Brain microvascular endothelial cell (primary cell): ENCODE measurements around the gene WDR90.

Experiments
- DNase-seq: peaks from one replicate; pipeline ENCODE4 v3.0.0-alpha.2; 2020
- H3K27ac ChIP-seq: fragments of 250-450 bp; sonication (Bioruptor Pico); 2 replicates; pipeline ENCODE4 v1.5.1; 2020; ENCODE audit warnings: mild to moderate bottlenecking, moderate library complexity
- H3K27me3 ChIP-seq: fragments of 250-450 bp; sonication (Bioruptor Pico); replicated peaks from 2 replicates; pipeline ENCODE4 v1.5.1; 2020; ENCODE audit warnings: mild to moderate bottlenecking
- H3K36me3 ChIP-seq: fragments of 250-450 bp; sonication (Bioruptor Pico); replicated peaks from 2 replicates; pipeline ENCODE4 v1.5.1; 2020; ENCODE audit warnings: mild to moderate bottlenecking
- H3K4me3 ChIP-seq: 2 replicates; pipeline ENCODE4 v1.5.1; 2011; ENCODE audit warnings: low read depth, mild to moderate bottlenecking, control low read depth, low read length, moderate library complexity
- CTCF ChIP-seq: IDR thresholded peaks from 2 replicates; pipeline ENCODE4 v1.5.1; 2011; ENCODE audit warnings: low read depth, mild to moderate bottlenecking, moderate library complexity, low read length, control low read depth, inconsistent platforms; ENCODE audit errors: missing control alignments
- in situ Hi-C: cut with HindIII; loops from 2 replicates; pipeline ENCODE4 v1.10.0; 2017; ENCODE audit warnings: low sequenced_read_pairs, low pct_ligation_motif_present

The WDR90 gene

GRCh38 chr16:659618-660017, 10.5 kb downstream of the WDR90 start:
- no peak for TF ChIP-seq CTCF
- in situ Hi-C loops: no loop called here
- H3K36me3 ChIP-seq: peaks cover 8% of the 10 kb centered on the region

GRCh38 chr16:660132-660458, 10.9 kb downstream of the WDR90 start:
- Histone ChIP-seq H3K27ac (no peak overlapping the region), H3K36me3 (peaks cover 8% of the 10 kb centered on the region), H3K27me3 (no peaks in the 10 kb centered on the region), H3K4me3 (no peak overlapping the region)
- in situ Hi-C loops: no loop called here
- no peak for TF ChIP-seq CTCF
- no peak for DNase-seq

More at GRCh38 chr16:659618-660017, 10.5 kb downstream of the WDR90 start:
- H3K27me3 ChIP-seq: no peaks in the 10 kb centered on the region
- no peak for DNase-seq
- H3K4me3 ChIP-seq: no peak overlapping the region
- H3K27ac ChIP-seq: no peak overlapping the region

GRCh38 chr16:660459-661183, 11.5 kb downstream of the WDR90 start:
- H3K36me3 ChIP-seq: peaks cover 8% of the 10 kb centered on the region
- H3K27ac ChIP-seq: no peak overlapping the region
- in situ Hi-C loops: no loop called here
- peak; percentile 65 for TF ChIP-seq CTCF
- DNase-seq: peak; percentile 63
- H3K27me3 ChIP-seq: no peaks in the 10 kb centered on the region
- H3K4me3 ChIP-seq: peak overlapping the region; percentile 26

- H3K27ac ChIP-seq: no peak overlapping the region
- in situ Hi-C loops: no loop called here
- peak; percentile 2 for TF ChIP-seq CTCF
- H3K27me3 ChIP-seq: no peaks in the 10 kb centered on the region
- peaks cover 8% of the 10 kb centered on the region for H3K36me3 ChIP-seq
- H3K4me3 ChIP-seq: peak overlapping the region; percentile 15
- no peak for DNase-seq
These were observed 12.1 kb downstream of the WDR90 start for GRCh38 chr16:661184-661821.

GRCh38 chr16:662095-662494, 12.9 kb downstream of the WDR90 start:
- H3K36me3 ChIP-seq: peaks cover 6% of the 10 kb centered on the region
- no peak overlapping the region for H3K4me3 ChIP-seq
- no peaks in the 10 kb centered on the region for H3K27me3 ChIP-seq
- H3K27ac ChIP-seq: no peak overlapping the region
- in situ Hi-C loops: no loop called here
- TF ChIP-seq CTCF: no peak
- DNase-seq: no peak
